Effector memory CD4-positive, alpha-beta T cell (primary cell): ENCODE measurements around the gene GOLT1A.

Experiments used
- DNase-seq, 3 donors: peaks; one replicate each; pipeline ENCODE4 v3.0.0-alpha.2; 2020
- H3K27ac ChIP-seq: 2 replicates; pipeline ENCODE4 v1.7.0; 2013; ENCODE audit warnings: mild to moderate bottlenecking, low read length, moderate library complexity; ENCODE audit not compliant: insufficient read depth, poor library complexity, severe bottlenecking
- H3K27me3 ChIP-seq: replicated peaks from 2 replicates; pipeline ENCODE4 v1.7.0; 2013; ENCODE audit warnings: mild to moderate bottlenecking, low read length; ENCODE audit not compliant: insufficient read depth, control insufficient read depth, poor library complexity, severe bottlenecking
- H3K36me3 ChIP-seq: 2 replicates; pipeline ENCODE4 v1.7.0; 2013; ENCODE audit warnings: mild to moderate bottlenecking, low read length, moderate library complexity; ENCODE audit not compliant: control insufficient read depth, insufficient read depth
- H3K4me1 ChIP-seq: 2 replicates; pipeline ENCODE4 v1.7.0; 2013; ENCODE audit warnings: low read length, mild to moderate bottlenecking; ENCODE audit not compliant: control insufficient read depth, insufficient read depth, poor library complexity, severe bottlenecking
- H3K4me3 ChIP-seq: 2 replicates; pipeline ENCODE4 v1.7.0; 2013; ENCODE audit warnings: low read length, low read depth, mild to moderate bottlenecking; ENCODE audit not compliant: insufficient read depth, poor library complexity, severe bottlenecking
- H3K9me3 ChIP-seq: 2 replicates; pipeline ENCODE4 v1.7.0; 2013; ENCODE audit warnings: mild to moderate bottlenecking, low read length, moderate library complexity; ENCODE audit not compliant: control insufficient read depth

Gene GOLT1A

DNA sequence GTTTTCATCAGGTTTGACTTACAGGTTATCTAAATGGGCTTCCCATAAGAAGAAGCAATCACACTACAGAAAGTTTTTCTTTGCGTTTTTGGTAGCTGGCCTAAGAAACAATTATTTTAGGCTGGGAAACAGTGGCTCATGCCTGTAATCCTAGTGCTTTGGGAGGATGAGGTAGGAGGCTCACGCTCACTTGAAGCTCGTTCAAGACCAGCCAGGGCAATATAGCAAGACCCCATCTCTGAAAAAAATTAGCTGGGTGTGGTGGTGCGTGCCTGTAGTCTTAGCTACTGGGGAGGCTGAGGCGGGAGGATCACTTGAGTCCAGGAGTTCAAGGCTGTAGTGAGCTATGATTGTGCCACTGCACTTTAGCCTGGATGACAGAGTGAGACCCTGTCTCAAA is 46.1 kb downstream of the GOLT1A start:
- H3K9me3 ChIP-seq = peaks cover 26% of the 10 kb centered on the region
- H3K4me1 ChIP-seq = no peaks in the 10 kb centered on the region
- no peak overlapping the region for H3K27ac ChIP-seq
- no peaks in the 10 kb centered on the region for H3K36me3 ChIP-seq
- H3K4me3 ChIP-seq = no peak overlapping the region
- no peaks in the 10 kb centered on the region for H3K27me3 ChIP-seq
- DNase-seq = no peak

DNA sequence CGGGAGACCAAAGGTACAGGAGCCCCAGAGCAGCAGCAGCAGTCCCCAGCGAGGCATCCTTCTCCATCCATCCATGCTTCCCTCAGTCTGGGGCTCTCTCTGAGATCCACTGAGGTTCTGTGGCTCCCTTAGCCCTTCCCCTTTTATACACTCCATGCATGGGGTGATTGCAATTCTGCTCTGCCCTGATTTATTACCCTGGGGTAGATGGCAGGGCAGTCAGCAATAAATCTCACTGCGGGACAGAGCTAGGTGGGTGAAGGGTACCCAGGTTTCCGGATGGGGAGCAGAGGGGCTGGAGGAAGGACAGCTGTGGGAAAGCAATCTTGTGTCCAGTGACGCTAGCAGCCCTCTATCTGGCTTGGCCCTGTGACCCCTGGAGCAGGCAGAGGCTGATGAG is 47.6 kb downstream of the GOLT1A start, which contains the start of gene REN:
Gene REN (minus strand): TSS at position 119 of the 400 bp plus-strand sequence. CDS start 44 bp downstream, at position 75.
- DNase-seq = no peak
- H3K27ac ChIP-seq = no peak within 1 kb of the TSS
- H3K4me3 ChIP-seq = no peak within 1 kb of the TSS
- no peaks in the 10 kb centered on the region for H3K27me3 ChIP-seq
- peaks cover 24% of the 10 kb centered on the region for H3K9me3 ChIP-seq
- H3K4me1 ChIP-seq = no peaks in the 10 kb centered on the region
- H3K36me3 ChIP-seq = no peaks in the 10 kb centered on the region

DNA sequence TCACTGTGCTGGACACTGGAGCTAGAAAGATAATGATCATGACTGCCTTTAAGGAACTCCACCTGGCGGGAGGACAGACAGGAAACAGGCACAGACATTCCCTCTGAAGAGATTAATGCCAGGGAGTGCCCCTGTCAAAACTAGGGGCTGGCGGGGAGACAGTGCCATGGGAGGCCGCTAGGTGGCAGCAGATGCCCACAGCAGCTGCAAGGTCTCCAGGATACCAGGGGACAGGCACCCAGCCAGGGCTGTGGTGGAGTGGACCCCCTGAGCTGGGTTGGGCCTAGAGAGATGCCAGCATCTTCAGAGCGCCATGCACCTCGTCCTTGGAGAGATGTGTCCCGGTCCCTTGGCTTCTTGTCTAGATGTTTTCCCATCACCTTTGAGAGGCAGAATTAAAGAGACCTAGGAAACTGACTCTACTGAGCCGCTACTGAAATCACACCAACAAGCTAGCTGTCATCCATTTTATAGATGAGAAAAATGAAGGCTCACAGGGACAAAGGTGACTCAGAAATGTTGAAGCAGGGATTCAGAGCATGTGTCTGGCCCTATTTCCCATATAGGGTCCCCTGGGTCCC is 51.2 kb downstream of the GOLT1A start:
- H3K4me3 ChIP-seq = no peak overlapping the region
- H3K27ac ChIP-seq = no peak overlapping the region
- DNase-seq = peak; percentile 48 to 62 (median 56)
- no peaks in the 10 kb centered on the region for H3K4me1 ChIP-seq
- no peaks in the 10 kb centered on the region for H3K36me3 ChIP-seq
- no peaks in the 10 kb centered on the region for H3K9me3 ChIP-seq
- H3K27me3 ChIP-seq = no peaks in the 10 kb centered on the region

DNA sequence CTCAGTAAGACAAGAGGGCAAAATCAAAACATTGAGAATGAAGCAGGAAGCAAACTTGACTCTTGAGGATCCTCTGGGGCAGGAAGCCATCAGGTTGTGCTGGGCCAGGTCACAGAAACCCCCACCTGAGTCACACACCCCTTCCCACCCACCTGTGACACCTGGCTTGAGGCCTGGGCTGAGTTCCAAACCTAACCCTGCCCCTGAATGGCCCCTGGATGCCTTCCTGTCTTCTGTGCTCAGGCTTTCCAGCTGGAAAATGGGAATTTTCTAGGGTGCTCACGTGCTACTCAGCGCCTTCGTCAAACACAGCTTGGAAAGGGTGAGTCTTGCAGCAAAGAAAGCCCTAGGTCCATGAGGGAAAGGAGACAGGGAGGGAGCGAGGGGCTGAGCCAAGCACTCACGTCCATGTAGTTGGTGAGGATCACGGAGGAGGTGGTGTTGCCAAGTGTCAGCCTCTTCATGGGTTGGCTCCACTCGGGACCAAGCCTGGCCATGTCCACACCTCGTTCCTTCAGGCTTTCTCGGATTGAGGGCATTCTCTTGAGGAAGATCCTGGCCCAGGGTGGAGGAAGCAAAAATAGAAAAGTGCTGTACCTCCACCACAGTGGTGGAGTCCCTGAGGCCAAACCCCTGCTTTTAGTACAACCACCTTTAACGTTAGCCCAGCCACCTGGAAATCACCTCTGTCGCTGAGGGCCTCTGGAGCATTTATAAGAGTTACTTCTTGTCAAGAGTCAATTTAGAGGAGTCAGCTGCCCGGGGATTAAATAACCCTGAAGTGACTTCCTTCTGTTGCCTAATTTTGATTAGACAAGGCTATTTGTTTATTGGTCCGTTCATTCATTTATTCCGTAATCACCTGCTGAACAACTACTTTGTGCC is 51.9 kb downstream of the GOLT1A start:
- no peak for DNase-seq
- H3K27me3 ChIP-seq = no peaks in the 10 kb centered on the region

DNA sequence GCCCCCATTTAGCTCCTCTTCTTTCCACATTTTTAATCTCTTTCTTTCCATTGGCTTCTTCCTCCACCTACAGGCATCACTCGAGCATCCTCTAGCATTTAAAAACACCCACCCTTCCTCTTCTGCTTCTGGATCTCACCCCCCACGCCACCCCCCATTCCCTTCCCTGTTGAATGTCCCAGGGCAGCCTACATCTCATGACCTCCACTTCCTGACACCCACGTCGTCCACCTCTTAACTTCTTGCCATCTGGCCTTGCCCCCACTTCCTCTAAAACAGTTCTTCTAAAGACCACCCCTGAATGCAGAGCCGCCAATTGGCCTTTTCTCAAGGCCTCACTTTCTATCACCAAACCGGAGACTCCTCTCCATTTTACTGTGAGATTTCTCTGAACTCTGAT is 55.8 kb downstream of the GOLT1A start:
- no peaks in the 10 kb centered on the region for H3K27me3 ChIP-seq
- no peak overlapping the region for H3K27ac ChIP-seq
- no peak for DNase-seq
- H3K36me3 ChIP-seq = no peaks in the 10 kb centered on the region
- no peak overlapping the region for H3K4me3 ChIP-seq
- no peaks in the 10 kb centered on the region for H3K4me1 ChIP-seq
- H3K9me3 ChIP-seq = no peaks in the 10 kb centered on the region

More for the DNA sequence above, 51.9 kb downstream of the GOLT1A start:
- no peak overlapping the region for H3K4me3 ChIP-seq
- no peaks in the 10 kb centered on the region for H3K36me3 ChIP-seq
- H3K9me3 ChIP-seq = no peaks in the 10 kb centered on the region
- no peak overlapping the region for H3K27ac ChIP-seq
- H3K4me1 ChIP-seq = no peaks in the 10 kb centered on the region

DNA sequence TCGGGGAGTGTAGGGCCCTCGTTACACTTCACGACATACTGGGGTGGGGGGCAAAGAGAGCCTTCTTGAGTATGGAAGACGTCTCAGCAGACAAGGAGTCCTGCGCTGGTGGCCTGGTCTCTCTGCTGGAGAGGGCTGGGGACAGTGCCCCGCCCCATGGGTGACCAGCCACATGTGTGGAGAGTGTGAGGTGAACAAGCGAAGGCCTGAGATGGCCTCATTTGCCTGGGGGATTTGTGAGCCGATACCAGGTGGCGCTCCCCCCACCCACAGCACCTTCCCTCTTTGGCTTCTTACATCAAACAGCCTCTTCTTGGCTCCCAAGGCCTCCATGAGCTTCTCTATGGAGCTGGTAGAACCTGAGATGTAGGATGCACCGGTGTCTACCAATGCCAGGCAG is 57.9 kb downstream of the GOLT1A start:
- H3K27me3 ChIP-seq = no peaks in the 10 kb centered on the region
- H3K27ac ChIP-seq = no peak overlapping the region
- H3K4me3 ChIP-seq = no peak overlapping the region
- no peaks in the 10 kb centered on the region for H3K36me3 ChIP-seq
- no peak for DNase-seq
- H3K9me3 ChIP-seq = no peaks in the 10 kb centered on the region
- peaks cover 9% of the 10 kb centered on the region for H3K4me1 ChIP-seq

GRCh38 chr1:204154568-204155255 is 59.1 kb downstream of the GOLT1A start:
- Histone ChIP-seq H3K27me3 (no peaks in the 10 kb centered on the region), H3K27ac (no peak overlapping the region), H3K4me1 (peaks cover 10% of the 10 kb centered on the region), H3K36me3 (no peaks in the 10 kb centered on the region), H3K9me3 (no peaks in the 10 kb centered on the region), H3K4me3 (no peak overlapping the region)
- no peak for DNase-seq

DNA sequence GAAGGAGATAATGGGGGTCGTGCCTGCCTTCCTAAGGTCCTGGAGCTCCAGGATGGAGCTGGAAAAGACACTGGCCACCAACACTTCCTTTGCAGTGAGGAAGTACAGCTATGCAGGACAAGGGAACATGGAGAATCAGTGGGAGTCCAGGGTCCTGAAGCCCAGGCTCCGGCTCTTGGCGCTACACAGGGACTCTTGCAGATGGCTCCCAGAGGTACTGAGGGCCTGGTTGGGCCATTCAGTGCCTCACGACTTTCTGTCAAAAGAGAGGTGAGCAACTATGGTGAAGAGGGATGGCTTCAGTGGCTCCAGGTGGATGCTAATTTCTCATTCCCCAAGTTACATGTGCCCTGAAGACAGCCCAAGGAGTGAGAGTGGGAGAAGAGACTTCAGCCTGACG is 60.1 kb downstream of the GOLT1A start:
- no peaks in the 10 kb centered on the region for H3K9me3 ChIP-seq
- no peaks in the 10 kb centered on the region for H3K27me3 ChIP-seq
- H3K27ac ChIP-seq = no peak overlapping the region
- DNase-seq = no peak
- H3K4me1 ChIP-seq = peaks cover 10% of the 10 kb centered on the region
- H3K4me3 ChIP-seq = no peak overlapping the region
- H3K36me3 ChIP-seq = no peaks in the 10 kb centered on the region

GRCh38 chr1:204152310-204153044 is 61.3 kb downstream of the GOLT1A start:
- Histone ChIP-seq H3K27me3 (no peaks in the 10 kb centered on the region), H3K36me3 (no peaks in the 10 kb centered on the region), H3K9me3 (no peaks in the 10 kb centered on the region), H3K27ac (peak overlapping the region; percentile 11), H3K4me1 (peaks cover 10% of the 10 kb centered on the region), H3K4me3 (peak overlapping the region; percentile 58)
- DNase-seq = no peak
